ENCODE results near the gene MN1.

MN1 gene

DNA sequence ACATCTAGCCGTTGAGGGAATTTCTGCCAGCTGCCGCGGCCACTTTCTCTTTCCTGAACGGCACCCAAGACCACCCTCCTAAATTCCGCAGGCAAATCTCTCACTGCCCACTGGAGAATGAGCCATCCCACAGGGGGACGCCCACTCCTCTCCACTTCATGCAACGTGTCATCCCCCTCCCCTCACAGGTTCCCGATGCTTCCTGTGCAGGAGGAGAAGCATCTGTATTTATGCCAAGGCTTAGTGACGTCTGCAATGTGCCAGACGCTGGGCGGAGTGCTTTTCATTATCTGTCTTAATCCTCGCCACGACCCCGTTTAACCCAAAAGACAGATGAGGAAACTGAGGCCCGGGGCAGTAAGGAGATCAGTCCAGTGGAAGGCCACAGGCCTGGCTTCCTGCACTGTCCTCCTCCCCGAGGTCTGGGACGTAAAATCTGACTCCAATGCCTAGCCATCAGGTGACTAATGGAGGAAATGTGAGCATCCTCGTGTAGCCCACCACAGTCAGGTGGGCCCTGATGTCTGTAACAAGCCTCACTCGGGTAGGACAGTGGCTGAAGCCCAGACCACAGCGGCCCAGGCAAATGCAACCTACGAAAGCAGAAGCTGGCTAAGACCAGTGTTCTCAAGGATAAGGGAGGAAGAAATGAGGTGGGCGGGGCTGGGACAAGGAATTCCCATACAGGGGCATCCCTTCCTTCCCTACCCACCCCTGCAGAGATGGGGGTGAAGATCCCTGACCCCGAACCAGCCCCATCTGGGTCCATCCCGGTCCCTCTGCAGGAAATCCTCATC is 23.1 kb downstream of the MN1 start:
- ChIA-PET POLR2A (no interaction called here), CTCF (no interaction called here)
- TF ChIP-seq, protein P1, sequence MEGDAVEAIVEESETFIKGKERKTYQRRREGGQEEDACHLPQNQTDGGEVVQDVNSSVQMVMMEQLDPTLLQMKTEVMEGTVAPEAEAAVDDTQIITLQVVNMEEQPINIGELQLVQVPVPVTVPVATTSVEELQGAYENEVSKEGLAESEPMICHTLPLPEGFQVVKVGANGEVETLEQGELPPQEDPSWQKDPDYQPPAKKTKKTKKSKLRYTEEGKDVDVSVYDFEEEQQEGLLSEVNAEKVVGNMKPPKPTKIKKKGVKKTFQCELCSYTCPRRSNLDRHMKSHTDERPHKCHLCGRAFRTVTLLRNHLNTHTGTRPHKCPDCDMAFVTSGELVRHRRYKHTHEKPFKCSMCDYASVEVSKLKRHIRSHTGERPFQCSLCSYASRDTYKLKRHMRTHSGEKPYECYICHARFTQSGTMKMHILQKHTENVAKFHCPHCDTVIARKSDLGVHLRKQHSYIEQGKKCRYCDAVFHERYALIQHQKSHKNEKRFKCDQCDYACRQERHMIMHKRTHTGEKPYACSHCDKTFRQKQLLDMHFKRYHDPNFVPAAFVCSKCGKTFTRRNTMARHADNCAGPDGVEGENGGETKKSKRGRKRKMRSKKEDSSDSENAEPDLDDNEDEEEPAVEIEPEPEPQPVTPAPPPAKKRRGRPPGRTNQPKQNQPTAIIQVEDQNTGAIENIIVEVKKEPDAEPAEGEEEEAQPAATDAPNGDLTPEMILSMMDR (IDR thresholded peaks at IDR 0.05; ENCODE audit: control extremely low read depth, extremely low read depth, low read depth, missing control alignments), result no peak
- DNase-seq (ENCODE audit: extremely low spot score), result no peak

DNA sequence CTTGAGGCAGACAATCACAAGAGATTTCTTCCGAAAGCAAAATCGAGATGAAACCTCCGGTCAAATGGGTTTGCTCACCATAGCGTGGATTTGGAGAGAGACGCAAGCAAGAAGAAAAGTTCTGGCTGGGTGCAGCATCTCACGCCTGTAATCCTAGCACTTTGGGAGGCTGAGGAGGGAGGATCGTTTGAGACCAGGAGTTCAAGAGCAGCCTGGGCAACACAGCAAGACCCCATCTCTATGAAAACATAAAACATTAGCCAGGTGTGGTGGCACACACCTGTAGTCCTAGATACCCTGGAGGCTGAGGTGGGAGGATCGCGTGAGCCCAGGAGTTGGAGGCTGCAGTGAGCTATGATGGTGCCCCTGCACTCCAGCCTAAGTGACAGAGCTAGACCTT is 24.4 kb downstream of the MN1 start:
- TF ChIP-seq, protein P1 (IDR thresholded peaks at IDR 0.05; ENCODE audit: control extremely low read depth, extremely low read depth, low read depth, missing control alignments), result no peak
- ChIA-PET CTCF (no interaction called here), POLR2A (no interaction called here)
- DNase-seq (ENCODE audit: extremely low spot score), result no peak

DNA sequence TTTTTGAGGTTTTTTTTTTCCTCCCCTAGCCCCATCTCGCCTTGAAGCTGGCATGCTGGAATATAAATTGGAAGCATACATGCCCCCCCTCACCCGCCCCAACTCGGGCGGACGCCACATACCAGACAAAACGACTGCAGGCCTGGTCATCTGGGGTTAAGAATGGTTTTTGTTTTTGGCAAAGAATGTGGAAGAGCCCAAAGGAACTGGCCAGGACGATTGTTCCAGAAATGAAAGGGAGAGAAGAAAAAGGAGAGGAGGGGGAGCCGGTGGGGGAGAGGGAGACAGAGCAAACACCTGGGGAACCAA is 25.0 kb downstream of the MN1 start:
- POLR2A ChIA-PET, result no interaction called here
- TF ChIP-seq, protein P1 (IDR thresholded peaks at IDR 0.05; ENCODE audit: control extremely low read depth, extremely low read depth, low read depth, missing control alignments), result no peak
- CTCF ChIA-PET, result no interaction called here
- no peak for DNase-seq (ENCODE audit: extremely low spot score)

DNA sequence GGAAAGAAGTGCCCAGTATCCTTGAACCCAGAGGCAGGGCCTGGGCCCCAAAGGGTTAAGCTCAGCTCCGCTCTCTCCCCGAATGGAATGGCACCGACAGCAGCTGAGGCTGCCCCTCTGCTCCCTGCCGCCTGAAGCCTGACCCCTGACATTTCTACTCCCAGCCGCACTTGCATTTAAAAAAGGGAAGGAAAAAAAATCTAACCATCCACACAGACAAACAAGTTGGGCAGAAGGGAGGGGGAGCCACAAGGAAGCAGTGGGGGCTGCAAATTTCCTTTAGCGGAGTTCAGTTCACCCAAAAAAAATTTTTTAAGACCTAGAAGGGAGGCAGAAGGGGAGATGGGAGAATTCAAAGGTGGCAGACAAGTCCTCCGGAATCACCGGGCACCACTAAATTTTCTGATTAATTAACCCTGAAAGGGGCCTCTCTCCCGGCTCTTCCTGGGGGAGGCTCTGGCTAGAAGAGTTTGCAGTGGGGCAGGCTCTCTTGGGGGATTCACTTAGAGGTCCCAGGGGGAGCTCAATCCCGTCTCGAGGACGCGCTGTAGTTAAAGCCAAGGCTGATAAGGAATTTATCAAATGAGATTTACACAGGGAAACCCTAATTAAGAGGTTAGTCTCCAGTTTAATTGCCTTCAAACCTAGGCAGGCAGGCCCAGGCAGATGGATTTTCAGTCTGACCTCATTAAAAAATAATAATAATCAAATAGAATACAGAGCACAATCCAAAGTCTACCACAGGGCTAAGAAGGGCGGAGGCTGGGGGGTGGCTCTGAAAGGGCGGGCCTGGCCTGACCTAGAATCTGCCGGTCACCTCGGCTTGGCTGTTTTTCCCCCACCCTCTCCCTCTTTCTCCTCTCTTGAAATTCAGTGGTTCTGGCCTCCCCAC is 25.6 kb downstream of the MN1 start:
- ChIA-PET POLR2A (no interaction called here), CTCF (no interaction called here)
- TF ChIP-seq, protein P1 (IDR thresholded peaks at IDR 0.05; ENCODE audit: control extremely low read depth, extremely low read depth, low read depth, missing control alignments), result no peak
- DNase-seq (ENCODE audit: extremely low spot score), result no peak

DNA sequence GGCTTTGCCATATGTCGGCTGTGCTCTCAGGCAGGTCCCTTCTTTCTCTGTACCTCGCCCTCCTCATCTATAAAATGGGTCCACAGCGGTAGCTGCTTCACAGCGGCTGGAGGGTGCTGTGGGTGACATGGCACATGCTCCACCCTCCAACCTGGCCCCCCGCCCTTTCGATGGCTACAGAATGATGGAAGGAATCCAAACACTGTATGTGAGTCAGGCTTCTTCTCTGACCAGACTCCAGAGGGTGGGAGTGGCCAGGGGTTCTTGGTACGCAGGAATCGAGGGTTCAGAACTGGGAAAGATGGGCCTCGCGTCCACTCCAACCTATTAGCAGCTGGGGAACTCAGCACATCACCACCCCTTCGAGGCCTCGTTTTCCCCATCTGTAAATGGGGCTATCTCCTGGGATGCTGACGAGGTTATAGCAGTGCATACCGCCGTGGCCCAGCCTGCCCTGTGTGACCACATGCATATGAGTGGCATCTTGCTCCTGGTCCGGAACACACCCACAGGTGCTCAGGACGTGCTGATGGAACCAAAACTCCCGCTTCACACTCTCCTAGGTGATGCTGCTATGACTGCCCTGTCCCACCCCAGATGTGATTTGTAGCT is 26.4 kb downstream of the MN1 start:
- ChIA-PET CTCF (no interaction called here), POLR2A (no interaction called here)
- TF ChIP-seq, protein P1 (IDR thresholded peaks at IDR 0.05; ENCODE audit: control extremely low read depth, extremely low read depth, low read depth, missing control alignments), result no peak
- DNase-seq (ENCODE audit: extremely low spot score), result no peak

DNA sequence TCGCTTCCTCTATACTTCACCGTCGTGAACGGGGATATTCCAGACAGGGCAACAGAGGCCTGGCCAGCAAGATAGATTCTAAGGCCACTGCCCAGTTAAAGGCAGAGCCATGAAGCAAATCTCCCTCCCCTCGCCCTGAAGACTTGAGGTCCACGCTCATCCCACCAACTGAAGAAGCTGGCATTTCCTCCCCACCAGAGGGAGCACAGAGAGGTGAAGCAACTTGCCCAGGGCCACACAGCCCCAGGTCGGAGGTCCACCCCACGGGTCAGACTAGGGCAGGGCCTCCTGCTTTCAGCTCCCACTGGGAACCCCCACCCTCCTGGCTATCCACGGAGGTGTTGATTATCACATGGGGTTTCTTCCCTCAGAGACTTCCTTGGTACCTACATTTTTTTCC is 27.4 kb downstream of the MN1 start:
- no peak for DNase-seq (ENCODE audit: extremely low spot score)
- CTCF ChIA-PET, result no interaction called here
- TF ChIP-seq, protein P1 (IDR thresholded peaks at IDR 0.05; ENCODE audit: control extremely low read depth, extremely low read depth, low read depth, missing control alignments), result no peak
- POLR2A ChIA-PET, result no interaction called here

Data from GM10248 (cell line).